Right lobe of liver (tissue), 6 donors: ENCODE results near the gene BMP7. TPM values are rescaled to one million over a fixed set of nuclear protein-coding genes. Genes with fewer than 3 reads are reported as not detected.

Experiments used
- ATAC-seq, 4 donors: fragments of 200-7000 bp; cut with Tn5 transposase; one replicate each; pipeline ENCODE4 v1.9.1; 2020; ENCODE audit warnings: mild to moderate bottlenecking in 4 of 4, moderate library complexity in 4 of 4
- DNase-seq, 3 donors: peaks; one replicate each; pipeline ENCODE4 v3.0.0-alpha.2; 2020
- H3K27ac ChIP-seq, 3 donors: fragments of 200-600 bp; one replicate each; pipeline ENCODE4 v1.8.0; 2022
- H3K27me3 ChIP-seq, 2 donors: fragments of 200-600 bp; one replicate each; pipeline ENCODE4 v1.8.0; 2022
- H3K36me3 ChIP-seq, 4 donors: fragments of 200-600 bp; sonication (generic) in 1 of 4; one replicate each; pipeline versions ENCODE4 v1.5.1 to v1.8.0; 2017 to 2022; ENCODE audit warnings: control low read depth in 1 of 4
- H3K4me1 ChIP-seq, 4 donors: fragments of 200-600 bp; sonication (generic) in 1 of 4; one replicate each; pipeline versions ENCODE4 v1.5.1 to v1.8.0; 2017 to 2022; ENCODE audit warnings: control low read depth in 1 of 4
- H3K4me3 ChIP-seq, 3 donors: fragments of 200-600 bp; one replicate each; pipeline ENCODE4 v1.8.0; 2022
- H3K9me3 ChIP-seq, 4 donors: fragments of 200-600 bp; sonication (generic) in 1 of 4; one replicate each; pipeline versions ENCODE4 v1.5.1 to v1.8.0; 2017 to 2022; ENCODE audit warnings: control low read depth in 1 of 4
- CTCF ChIP-seq, 4 donors: fragments of 200-600 bp in 3 of 4; fragments of 450-650 bp in 1 of 4; IDR thresholded peaks; one replicate each; pipeline versions ENCODE4 v1.5.1 to v1.8.0; 2016 to 2022; ENCODE audit warnings: antibody characterized with exemption in 4 of 4, mild to moderate bottlenecking in 2 of 4
- POLR2A ChIP-seq: fragments of 450-650 bp; IDR thresholded peaks from one replicate; pipeline ENCODE4 v1.6.1; 2017; ENCODE audit warnings: antibody characterized with exemption, mild to moderate bottlenecking
- WGBS: methylation state at CpG from one replicate; pipeline ENCODE4 v1.1.6; 2018; ENCODE audit warnings: low coverage, low lambda C conversion rate; ENCODE audit not compliant: insufficient coverage; ENCODE audit errors: missing lambda C conversion rate; 5-methylcytosine and 5-hydroxymethylcytosine counted together
- intact Hi-C, 2 donors: fragments of 100-400 bp; cut with DNase I; formaldehyde crosslinking; loops; one replicate each; pipeline versions ENCODE4 v1.11.2 to v1.14.1; 2022
- total RNA-seq, 6 experiments: library from RNA; depleted of rRNA in 2 of 6; stranded (reverse); fragments of >200 nt in 2 of 6; fragmentation: NEBNext Ultra II Directional in 3 of 6; extraction: Animal tissue kit (Norgen Biotek cat#: 25700) in 3 of 6; gene quantifications; one replicate each; pipeline versions ENCODE4 v1.1.0 to v1.2.4, GENCODE V29; 2016 to 2023
- donor health status: DM: no; HTN: yes; CAD: no.
- donor health status: DM: no; HTN: no; CAD: no.
- donor health status: DM: no; HTN: no; CAD: no.
- donor health status: DM: no; HTN: yes; CAD: no.
- donor health status: DM: no; HTN: yes; CAD: no.

Gene BMP7
- total RNA-seq, 6 experiments from 2014 or later = not detected

DNA sequence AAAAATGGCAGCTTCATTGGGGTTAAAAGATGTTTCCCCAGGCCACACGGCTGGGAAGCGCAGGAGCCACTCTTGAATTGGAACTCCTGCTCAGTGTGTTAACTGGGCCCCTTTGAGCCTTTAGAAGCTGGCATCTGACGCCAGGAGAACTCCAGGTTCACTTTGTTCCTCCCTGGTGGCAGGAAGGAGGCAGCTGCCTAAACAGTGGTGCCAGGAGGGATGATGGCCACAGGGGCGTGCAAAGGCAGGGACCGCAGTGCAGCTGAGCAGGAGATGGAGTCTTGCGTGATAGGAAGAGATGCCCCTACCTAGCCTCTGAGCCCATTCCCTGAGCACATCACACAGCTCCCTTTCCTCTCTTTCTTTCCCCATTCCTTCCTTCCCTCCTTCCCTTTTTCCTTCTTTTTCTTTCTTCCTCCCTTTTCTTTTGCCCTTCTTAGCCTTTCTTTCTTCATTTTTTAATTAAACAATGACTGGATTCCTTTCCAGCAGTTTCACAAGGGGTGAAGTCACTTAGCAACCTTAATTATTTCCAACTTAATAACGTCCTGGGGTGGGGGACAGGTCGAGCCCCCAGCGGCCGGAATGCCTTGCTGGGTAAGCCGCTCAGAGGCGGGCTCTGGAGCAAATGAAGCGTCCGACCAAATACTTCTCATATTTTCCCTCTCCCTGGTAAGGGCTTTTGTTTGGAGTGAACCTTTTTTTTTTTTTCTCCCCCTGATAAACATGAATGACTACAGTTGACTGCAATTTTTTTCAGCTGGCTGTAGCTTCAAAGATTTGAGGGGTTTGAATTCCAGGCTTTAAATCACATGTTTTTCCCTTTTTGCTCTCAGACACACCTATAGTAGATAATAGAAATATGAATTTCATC lies 20.8 kb upstream of the BMP7 start:
- ATAC-seq (no peak), DNase-seq (no peak)
- Histone ChIP-seq H3K27ac (no peak overlapping the region), H3K27me3 (no peaks in the 10 kb centered on the region), H3K36me3 (no peaks in the 10 kb centered on the region), H3K4me1 (no peaks in the 10 kb centered on the region), H3K9me3 (no peaks in the 10 kb centered on the region), H3K4me3 (no peak overlapping the region)
- intact Hi-C loops = no loop called here
- 20% methylated on average over 11 of the region's 14 CpGs for WGBS
- TF ChIP-seq POLR2A = no peak
- TF ChIP-seq CTCF (IDR thresholded peaks at IDR 0.05) = no peak

DNA sequence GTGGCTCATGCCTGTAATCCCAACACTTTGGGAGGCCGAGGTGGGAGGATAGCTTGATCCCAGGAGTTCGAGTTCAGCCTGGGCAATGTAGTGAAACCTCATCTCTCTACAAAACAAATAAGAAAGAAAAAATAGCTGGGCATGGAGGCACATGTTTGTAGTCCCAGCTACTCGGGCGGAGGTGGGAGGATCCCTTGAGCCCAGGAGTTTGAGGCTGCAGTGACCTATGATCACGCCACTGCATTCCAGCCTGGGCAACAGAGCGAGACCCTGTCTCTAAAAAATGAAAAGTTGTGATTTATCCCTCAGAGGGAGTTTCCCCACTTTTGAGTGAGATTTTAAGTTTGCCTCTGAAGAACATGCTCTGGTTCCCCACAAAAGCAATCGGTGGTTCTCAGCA lies 17.4 kb upstream of the BMP7 start:
- Histone ChIP-seq H3K27ac (no peak overlapping the region), H3K4me1 (no peaks in the 10 kb centered on the region), H3K36me3 (no peaks in the 10 kb centered on the region), H3K9me3 (no peaks in the 10 kb centered on the region), H3K4me3 (no peak overlapping the region), H3K27me3 (no peaks in the 10 kb centered on the region)
- ATAC-seq (no peak), DNase-seq (no peak)
- intact Hi-C loops = no loop called here
- WGBS = 53% methylated on average over 6 of the region's 7 CpGs
- TF ChIP-seq POLR2A (no peak), CTCF (IDR thresholded peaks at IDR 0.05) (no peak)

DNA sequence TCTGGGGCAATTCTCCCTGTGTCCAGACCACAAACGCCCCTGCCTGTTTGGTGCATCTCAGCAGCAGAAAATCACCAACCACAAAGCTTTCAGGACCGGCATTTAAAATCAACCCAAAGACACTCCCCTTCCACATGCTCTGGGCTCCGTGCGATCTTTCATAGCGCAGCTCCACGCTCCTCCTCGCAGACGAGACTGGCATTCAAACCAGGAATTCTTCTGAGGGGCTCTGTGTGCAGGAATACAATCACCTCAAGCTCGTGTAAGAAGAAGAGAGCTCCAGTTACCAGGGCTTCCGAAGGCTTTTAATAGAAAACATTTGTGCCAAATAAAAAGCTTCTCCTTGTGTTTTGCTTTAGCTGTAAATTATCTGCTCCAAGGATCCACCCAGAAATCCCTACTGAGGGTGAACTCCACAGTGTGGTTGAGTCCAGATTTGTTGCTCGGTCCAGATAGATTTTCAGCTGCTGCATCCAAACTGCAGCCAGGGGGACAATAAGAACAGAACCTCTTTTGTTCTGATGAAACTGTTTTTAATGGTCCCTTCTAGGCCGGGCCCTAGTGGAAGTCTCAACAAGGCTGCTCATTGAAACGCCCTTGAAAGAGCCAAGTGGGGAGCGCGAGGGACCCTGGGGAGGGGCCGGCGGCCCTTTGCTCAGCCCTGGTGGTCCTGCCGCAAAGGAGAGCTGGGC lies 16.4 kb upstream of the BMP7 start:
- Histone ChIP-seq H3K27ac (no peak overlapping the region), H3K9me3 (no peaks in the 10 kb centered on the region), H3K27me3 (no peaks in the 10 kb centered on the region), H3K36me3 (no peaks in the 10 kb centered on the region), H3K4me3 (no peak overlapping the region), H3K4me1 (no peaks in the 10 kb centered on the region)
- ATAC-seq (no peak), DNase-seq (no peak)
- intact Hi-C loops = no loop called here
- WGBS = 35% methylated on average over 16 of the region's 18 CpGs
- TF ChIP-seq POLR2A (no peak), CTCF (IDR thresholded peaks at IDR 0.05) (no peak)

DNA sequence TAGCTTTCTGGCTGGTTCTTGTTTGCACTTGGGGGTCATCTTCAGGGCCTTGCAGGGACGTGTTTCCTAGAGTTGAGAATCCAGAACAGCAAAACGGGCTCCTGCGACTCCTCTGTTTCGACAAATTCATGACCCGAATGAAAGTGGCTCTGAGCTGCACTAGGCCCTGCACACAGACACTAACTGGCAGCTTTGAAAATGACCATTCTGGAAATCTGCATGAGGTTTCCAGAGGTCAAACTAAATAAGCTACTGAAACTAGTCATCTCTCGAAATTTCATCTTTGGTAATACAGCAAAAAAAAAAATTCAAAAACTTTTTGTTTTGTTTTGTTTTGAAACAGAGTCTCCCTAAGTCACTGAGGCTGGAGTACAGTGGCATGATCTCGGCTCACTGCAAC lies 15.5 kb upstream of the BMP7 start:
- TF ChIP-seq CTCF (IDR thresholded peaks at IDR 0.05) (no peak), POLR2A (no peak)
- intact Hi-C loops = no loop called here
- Histone ChIP-seq H3K36me3 (no peaks in the 10 kb centered on the region), H3K4me1 (no peaks in the 10 kb centered on the region), H3K27me3 (no peaks in the 10 kb centered on the region), H3K4me3 (no peak overlapping the region), H3K27ac (no peak overlapping the region), H3K9me3 (no peaks in the 10 kb centered on the region)
- DNase-seq (no peak), ATAC-seq (no peak)
- WGBS = 56% methylated on average over 5 of the region's 7 CpGs
